ENCODE measurements around the gene ITPR2.

Gene ITPR2

DNA sequence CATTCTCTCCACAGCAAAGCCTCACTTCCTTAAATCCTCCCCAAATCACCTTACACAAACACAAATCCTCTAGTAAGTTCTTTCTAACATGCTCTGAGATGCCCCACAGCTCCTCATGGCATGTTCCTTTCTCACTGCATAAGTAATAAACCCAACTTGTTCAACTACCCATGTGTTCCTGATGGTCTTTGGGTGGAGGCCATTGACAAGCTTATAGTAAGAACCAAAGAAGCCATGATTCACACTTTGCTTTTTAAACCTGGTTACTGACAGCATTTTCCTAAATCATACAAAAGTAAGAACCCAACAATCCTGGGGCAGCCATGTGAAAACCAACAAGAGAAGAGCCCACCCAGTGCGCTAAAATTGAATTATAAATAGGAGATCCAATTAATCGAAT, 138.6 kb downstream of the ITPR2 start:
- TF ChIP-seq EZH2phosphoT487 (IDR thresholded peaks at IDR 0.05; ENCODE audit: borderline replicate concordance) = no peak
- TF ChIP-seq, protein P1, sequence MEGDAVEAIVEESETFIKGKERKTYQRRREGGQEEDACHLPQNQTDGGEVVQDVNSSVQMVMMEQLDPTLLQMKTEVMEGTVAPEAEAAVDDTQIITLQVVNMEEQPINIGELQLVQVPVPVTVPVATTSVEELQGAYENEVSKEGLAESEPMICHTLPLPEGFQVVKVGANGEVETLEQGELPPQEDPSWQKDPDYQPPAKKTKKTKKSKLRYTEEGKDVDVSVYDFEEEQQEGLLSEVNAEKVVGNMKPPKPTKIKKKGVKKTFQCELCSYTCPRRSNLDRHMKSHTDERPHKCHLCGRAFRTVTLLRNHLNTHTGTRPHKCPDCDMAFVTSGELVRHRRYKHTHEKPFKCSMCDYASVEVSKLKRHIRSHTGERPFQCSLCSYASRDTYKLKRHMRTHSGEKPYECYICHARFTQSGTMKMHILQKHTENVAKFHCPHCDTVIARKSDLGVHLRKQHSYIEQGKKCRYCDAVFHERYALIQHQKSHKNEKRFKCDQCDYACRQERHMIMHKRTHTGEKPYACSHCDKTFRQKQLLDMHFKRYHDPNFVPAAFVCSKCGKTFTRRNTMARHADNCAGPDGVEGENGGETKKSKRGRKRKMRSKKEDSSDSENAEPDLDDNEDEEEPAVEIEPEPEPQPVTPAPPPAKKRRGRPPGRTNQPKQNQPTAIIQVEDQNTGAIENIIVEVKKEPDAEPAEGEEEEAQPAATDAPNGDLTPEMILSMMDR (conservative IDR thresholded peaks at IDR 0.05; ENCODE audit: low read length) = no peak
- Histone ChIP-seq H3K27me3 (ENCODE audit: insufficient read depth, low read length, poor library complexity, severe bottlenecking) (no peaks in the 10 kb centered on the region), H3K4me2 (ENCODE audit: low read depth, low read length, poor library complexity, severe bottlenecking) (no peak overlapping the region), H3F3A (ENCODE audit: low read depth) (no peaks in the 10 kb centered on the region; the same call in 1 of the 2 replicates), H4K20me1 (ENCODE audit: insufficient read depth, low read length, poor library complexity, severe bottlenecking) (no peaks in the 10 kb centered on the region), H3K4me3 (ENCODE audit: low read length, poor library complexity, severe bottlenecking) (no peak overlapping the region), H2AFZ (ENCODE audit: low read length) (no peak overlapping the region), H3K9me2 (replicated peaks; ENCODE audit: low read depth, low read length) (no peaks in the 10 kb centered on the region), H3K36me3 (ENCODE audit: insufficient read depth, low read length) (peaks cover 16% of the 10 kb centered on the region; the same call in 1 of the 2 replicates), H3K79me2 (ENCODE audit: insufficient read depth, low read length) (no peaks in the 10 kb centered on the region), H3K9me3 (ENCODE audit: insufficient read depth, low read depth, low read length) (no peaks in the 10 kb centered on the region), H3K9ac (ENCODE audit: low read depth, low read length, poor library complexity, severe bottlenecking) (no peak overlapping the region), H3K4me1 (ENCODE audit: insufficient read depth, low read length, poor library complexity, severe bottlenecking) (no peaks in the 10 kb centered on the region)

DNA sequence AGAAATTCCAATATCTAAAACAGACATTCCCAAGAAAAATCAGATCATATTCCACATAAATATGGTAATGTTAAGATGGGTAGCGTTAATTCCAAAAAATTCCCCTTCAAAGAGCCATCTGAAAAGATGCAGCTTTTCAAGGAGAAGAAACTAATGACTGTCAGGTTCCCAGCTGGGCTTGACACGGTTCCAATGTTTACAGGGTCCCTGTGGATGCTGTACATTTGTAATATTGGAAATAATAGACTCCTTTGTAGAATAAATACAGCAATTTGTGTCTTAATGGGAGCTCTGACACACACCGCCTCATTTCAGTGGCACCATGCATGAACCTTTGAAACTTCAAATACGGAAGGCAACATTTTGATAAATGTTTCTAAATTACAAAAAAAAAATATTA, 140.6 kb downstream of the ITPR2 start:
- Histone ChIP-seq H3K27me3 (ENCODE audit: insufficient read depth, low read length, poor library complexity, severe bottlenecking) (no peaks in the 10 kb centered on the region), H4K20me1 (ENCODE audit: insufficient read depth, low read length, poor library complexity, severe bottlenecking) (no peaks in the 10 kb centered on the region), H3K4me1 (ENCODE audit: insufficient read depth, low read length, poor library complexity, severe bottlenecking) (no peaks in the 10 kb centered on the region), H2AFZ (ENCODE audit: low read length) (no peak overlapping the region), H3F3A (ENCODE audit: low read depth) (no peaks in the 10 kb centered on the region; the same call in 1 of the 2 replicates), H3K9me3 (ENCODE audit: insufficient read depth, low read depth, low read length) (no peaks in the 10 kb centered on the region), H3K9ac (ENCODE audit: low read depth, low read length, poor library complexity, severe bottlenecking) (no peak overlapping the region), H3K4me2 (ENCODE audit: low read depth, low read length, poor library complexity, severe bottlenecking) (no peak overlapping the region), H3K79me2 (ENCODE audit: insufficient read depth, low read length) (no peaks in the 10 kb centered on the region), H3K4me3 (ENCODE audit: low read length, poor library complexity, severe bottlenecking) (no peak overlapping the region), H3K9me2 (replicated peaks; ENCODE audit: low read depth, low read length) (no peaks in the 10 kb centered on the region), H3K36me3 (ENCODE audit: insufficient read depth, low read length) (peaks cover 14% of the 10 kb centered on the region; the same call in 1 of the 2 replicates)
- TF ChIP-seq, protein P1 (conservative IDR thresholded peaks at IDR 0.05; ENCODE audit: low read length) = no peak
- TF ChIP-seq EZH2phosphoT487 (IDR thresholded peaks at IDR 0.05; ENCODE audit: borderline replicate concordance) = no peak

- Histone ChIP-seq H3F3A (ENCODE audit: low read depth) (no peaks in the 10 kb centered on the region; the same call in 1 of the 2 replicates), H3K4me2 (ENCODE audit: low read depth, low read length, poor library complexity, severe bottlenecking) (no peak overlapping the region), H3K9ac (ENCODE audit: low read depth, low read length, poor library complexity, severe bottlenecking) (no peak overlapping the region), H4K20me1 (ENCODE audit: insufficient read depth, low read length, poor library complexity, severe bottlenecking) (no peaks in the 10 kb centered on the region), H3K79me2 (ENCODE audit: insufficient read depth, low read length) (no peaks in the 10 kb centered on the region), H3K9me3 (ENCODE audit: insufficient read depth, low read depth, low read length) (no peaks in the 10 kb centered on the region), H3K27me3 (ENCODE audit: insufficient read depth, low read length, poor library complexity, severe bottlenecking) (no peaks in the 10 kb centered on the region), H3K4me1 (ENCODE audit: insufficient read depth, low read length, poor library complexity, severe bottlenecking) (no peaks in the 10 kb centered on the region), H3K36me3 (ENCODE audit: insufficient read depth, low read length) (peaks cover 14% of the 10 kb centered on the region; the same call in 1 of the 2 replicates), H3K4me3 (ENCODE audit: low read length, poor library complexity, severe bottlenecking) (no peak overlapping the region), H3K9me2 (replicated peaks; ENCODE audit: low read depth, low read length) (no peaks in the 10 kb centered on the region), H2AFZ (ENCODE audit: low read length) (no peak overlapping the region)
- no peak for TF ChIP-seq EZH2phosphoT487 (IDR thresholded peaks at IDR 0.05; ENCODE audit: borderline replicate concordance)
- TF ChIP-seq, protein P1 (conservative IDR thresholded peaks at IDR 0.05; ENCODE audit: low read length) = no peak
Measured at GRCh38 chr12:26691234-26691970, 141.6 kb downstream of the ITPR2 start.

All from Loucy (cell line).